Thyroid gland (tissue), 4 donors: ENCODE results near the gene RFX2.

Experiments used
- POLR2A ChIP-seq, 2 donors: fragments of 450-650 bp; IDR thresholded peaks; one replicate each; pipeline ENCODE4 v1.6.1; 2017; ENCODE audit warnings: antibody characterized with exemption in 2 of 2, mild to moderate bottlenecking in 2 of 2, moderate library complexity in 1 of 2
- TF ChIP-seq, protein P1 (sequence below), 6 experiments: fragments of 200-600 bp in 3 of 6; fragments of 450-650 bp in 3 of 6; sonication (generic) in 3 of 6; IDR thresholded peaks; one replicate each; pipeline ENCODE4 v1.5.1; 2016 to 2019; ENCODE audit warnings: antibody characterized with exemption in 6 of 6, mild to moderate bottlenecking in 2 of 6, inconsistent platforms in 1 of 6, moderate library complexity in 1 of 6

GRCh38 chr19:6118043-6118442, 7.7 kb upstream of the RFX2 start:
- TF ChIP-seq, protein P1, sequence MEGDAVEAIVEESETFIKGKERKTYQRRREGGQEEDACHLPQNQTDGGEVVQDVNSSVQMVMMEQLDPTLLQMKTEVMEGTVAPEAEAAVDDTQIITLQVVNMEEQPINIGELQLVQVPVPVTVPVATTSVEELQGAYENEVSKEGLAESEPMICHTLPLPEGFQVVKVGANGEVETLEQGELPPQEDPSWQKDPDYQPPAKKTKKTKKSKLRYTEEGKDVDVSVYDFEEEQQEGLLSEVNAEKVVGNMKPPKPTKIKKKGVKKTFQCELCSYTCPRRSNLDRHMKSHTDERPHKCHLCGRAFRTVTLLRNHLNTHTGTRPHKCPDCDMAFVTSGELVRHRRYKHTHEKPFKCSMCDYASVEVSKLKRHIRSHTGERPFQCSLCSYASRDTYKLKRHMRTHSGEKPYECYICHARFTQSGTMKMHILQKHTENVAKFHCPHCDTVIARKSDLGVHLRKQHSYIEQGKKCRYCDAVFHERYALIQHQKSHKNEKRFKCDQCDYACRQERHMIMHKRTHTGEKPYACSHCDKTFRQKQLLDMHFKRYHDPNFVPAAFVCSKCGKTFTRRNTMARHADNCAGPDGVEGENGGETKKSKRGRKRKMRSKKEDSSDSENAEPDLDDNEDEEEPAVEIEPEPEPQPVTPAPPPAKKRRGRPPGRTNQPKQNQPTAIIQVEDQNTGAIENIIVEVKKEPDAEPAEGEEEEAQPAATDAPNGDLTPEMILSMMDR (IDR thresholded peaks at IDR 0.05): no peak
- no peak for TF ChIP-seq POLR2A (IDR thresholded peaks at IDR 0.05)
